DMS153 (cell line): ENCODE data around the gene ABHD4.
"Not testable (repeated sequence)": the region's sequence is repeated elsewhere in the genome, so short reads cannot be mapped to it uniquely, and the experiment has no call there.

Experiments
- DNase-seq: peaks from one replicate; lab custom pipeline; 2025; lab: John Stamatoyannopoulos, UW

The ABHD4 gene

GRCh38 chr14:22627506-22628263 lies 29.6 kb downstream of the ABHD4 start:
- no peak for DNase-seq

GRCh38 chr14:22629361-22629760 lies 31.3 kb downstream of the ABHD4 start:
- DNase-seq: no peak

- DNase-seq: no peak
These were observed 32.0 kb downstream of the ABHD4 start for GRCh38 chr14:22630066-22630465.

- no peak for DNase-seq
These were observed 32.4 kb downstream of the ABHD4 start for GRCh38 chr14:22630486-22630885.

GRCh38 chr14:22634233-22634900 lies 36.3 kb downstream of the ABHD4 start:
- no peak for DNase-seq

- not testable (repeated sequence) for DNase-seq
These were observed 37.9 kb downstream of the ABHD4 start for GRCh38 chr14:22635980-22636379.

GRCh38 chr14:22640192-22640591 lies 42.1 kb downstream of the ABHD4 start:
- DNase-seq: no peak

GRCh38 chr14:22641846-22642245 lies 43.7 kb downstream of the ABHD4 start:
- no peak for DNase-seq

- no peak for DNase-seq
These were observed 46.2 kb downstream of the ABHD4 start, which contains the start of gene OR6J1 for GRCh38 chr14:22644305-22644635. Gene OR6J1, minus strand, starts transcription at chr14:22644352. Its CDS starts 9,541 bp downstream, at chr14:22634811.

- DNase-seq: no peak
These were observed 48.6 kb downstream of the ABHD4 start for GRCh38 chr14:22646570-22647254.

GRCh38 chr14:22648506-22648905 lies 50.4 kb downstream of the ABHD4 start:
- no peak for DNase-seq

- no peak for DNase-seq
These were observed 52.1 kb downstream of the ABHD4 start for GRCh38 chr14:22650046-22650739.

- DNase-seq: no peak
These were observed 52.9 kb downstream of the ABHD4 start for GRCh38 chr14:22650960-22651521.

- DNase-seq: no peak
These were observed 53.5 kb downstream of the ABHD4 start for GRCh38 chr14:22651586-22651985.

GRCh38 chr14:22653012-22653621 lies 55.0 kb downstream of the ABHD4 start:
- DNase-seq: peak; percentile 7

GRCh38 chr14:22656226-22656625 lies 58.1 kb downstream of the ABHD4 start:
- DNase-seq: no peak

GRCh38 chr14:22656945-22657731 lies 59.0 kb downstream of the ABHD4 start:
- DNase-seq: no peak

GRCh38 chr14:22657861-22658260 lies 59.8 kb downstream of the ABHD4 start:
- peak; percentile 3 for DNase-seq

- no peak for DNase-seq
These were observed 60.8 kb downstream of the ABHD4 start for GRCh38 chr14:22658946-22659345.

GRCh38 chr14:22660654-22661053 lies 62.6 kb downstream of the ABHD4 start:
- DNase-seq: no peak
